NB4 (cell line): ENCODE data around the gene TCF4.

ENCODE experiments used
- DNase-seq: peaks from one replicate; pipeline ENCODE4 v3.0.0; 2010; ENCODE audit warnings: low read depth
- H3K4me3 ChIP-seq: one replicate; pipeline ENCODE4 v1.5.1; 2011; ENCODE audit warnings: mild to moderate bottlenecking, low read depth, low read length, moderate library complexity
- MYC ChIP-seq: IDR thresholded peaks from 2 replicates; pipeline ENCODE4 v1.6.1; 2011; ENCODE audit warnings: low read depth, low read length
- POLR2A ChIP-seq: IDR thresholded peaks from 2 replicates; pipeline ENCODE4 v1.6.1; 2011; ENCODE audit warnings: mild to moderate bottlenecking; ENCODE audit not compliant: insufficient read length; ENCODE audit errors: extremely low read depth
- TF ChIP-seq, protein P1 (sequence below): IDR thresholded peaks from one replicate; pipeline ENCODE4 v1.5.1; 2012; ENCODE audit warnings: low read depth, low read length
- TF ChIP-seq, protein P2 (sequence below): IDR thresholded peaks from 2 replicates; pipeline ENCODE4 v1.6.1; 2011; ENCODE audit warnings: low read depth, low read length

TCF4 gene

DNA sequence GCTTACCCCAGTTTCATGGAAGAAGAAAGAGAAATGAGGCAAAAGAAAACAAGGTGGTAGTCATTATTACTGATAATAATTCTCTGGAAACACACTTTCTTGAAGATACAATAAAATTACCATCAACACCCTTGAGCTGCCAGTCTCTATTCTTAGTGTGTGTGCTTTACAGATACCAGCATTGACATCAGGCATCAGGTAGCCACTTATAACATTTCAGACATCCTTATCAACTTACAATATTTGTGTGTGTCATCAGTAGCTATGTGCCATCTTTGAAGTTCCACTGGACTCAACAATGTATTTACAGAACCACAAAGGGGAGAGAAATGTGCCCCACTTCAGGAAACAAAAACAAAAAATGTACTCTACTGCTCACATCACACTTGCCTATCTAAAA lies 62.1 kb downstream of the TCF4 start:
- no peak overlapping the region for H3K4me3 ChIP-seq
- TF ChIP-seq, protein P1, sequence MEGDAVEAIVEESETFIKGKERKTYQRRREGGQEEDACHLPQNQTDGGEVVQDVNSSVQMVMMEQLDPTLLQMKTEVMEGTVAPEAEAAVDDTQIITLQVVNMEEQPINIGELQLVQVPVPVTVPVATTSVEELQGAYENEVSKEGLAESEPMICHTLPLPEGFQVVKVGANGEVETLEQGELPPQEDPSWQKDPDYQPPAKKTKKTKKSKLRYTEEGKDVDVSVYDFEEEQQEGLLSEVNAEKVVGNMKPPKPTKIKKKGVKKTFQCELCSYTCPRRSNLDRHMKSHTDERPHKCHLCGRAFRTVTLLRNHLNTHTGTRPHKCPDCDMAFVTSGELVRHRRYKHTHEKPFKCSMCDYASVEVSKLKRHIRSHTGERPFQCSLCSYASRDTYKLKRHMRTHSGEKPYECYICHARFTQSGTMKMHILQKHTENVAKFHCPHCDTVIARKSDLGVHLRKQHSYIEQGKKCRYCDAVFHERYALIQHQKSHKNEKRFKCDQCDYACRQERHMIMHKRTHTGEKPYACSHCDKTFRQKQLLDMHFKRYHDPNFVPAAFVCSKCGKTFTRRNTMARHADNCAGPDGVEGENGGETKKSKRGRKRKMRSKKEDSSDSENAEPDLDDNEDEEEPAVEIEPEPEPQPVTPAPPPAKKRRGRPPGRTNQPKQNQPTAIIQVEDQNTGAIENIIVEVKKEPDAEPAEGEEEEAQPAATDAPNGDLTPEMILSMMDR = no peak
- TF ChIP-seq MYC = no peak
- TF ChIP-seq POLR2A = no peak
- TF ChIP-seq, protein P2, sequence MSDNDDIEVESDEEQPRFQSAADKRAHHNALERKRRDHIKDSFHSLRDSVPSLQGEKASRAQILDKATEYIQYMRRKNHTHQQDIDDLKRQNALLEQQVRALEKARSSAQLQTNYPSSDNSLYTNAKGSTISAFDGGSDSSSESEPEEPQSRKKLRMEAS = no peak
- no peak for DNase-seq

DNA sequence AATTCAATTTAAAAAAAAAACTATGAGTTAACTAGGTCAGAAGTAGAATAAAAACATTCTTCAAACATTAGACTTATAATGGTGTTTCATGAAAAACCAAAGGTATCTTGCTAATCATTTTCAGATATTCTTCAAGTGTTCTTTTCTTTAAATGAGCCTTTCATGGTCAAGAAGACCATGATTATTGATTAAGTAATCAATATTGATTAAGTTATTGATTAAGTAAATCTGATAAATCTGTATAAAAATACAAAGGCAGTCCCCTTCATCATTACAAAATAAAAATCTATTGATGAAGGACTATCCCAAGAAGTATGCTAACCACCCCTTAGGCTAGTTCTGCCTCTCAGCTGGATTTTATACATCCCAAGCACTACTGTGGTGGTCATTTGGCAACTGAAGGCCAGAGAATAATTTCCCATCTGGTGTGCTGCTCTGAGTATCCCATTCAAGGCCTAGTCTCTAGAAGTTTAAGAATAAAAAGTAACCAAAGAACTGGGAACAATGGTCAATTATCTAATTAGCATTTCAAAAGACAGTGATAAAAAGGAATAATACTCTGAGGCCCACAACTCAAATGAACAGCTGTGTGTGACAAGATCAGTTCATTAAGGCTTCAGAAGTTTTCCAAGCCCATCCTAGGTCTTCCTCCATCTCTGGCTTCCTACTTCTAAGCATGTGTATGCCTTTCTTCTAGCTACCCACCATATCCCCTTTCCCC lies 63.5 kb downstream of the TCF4 start:
- H3K4me3 ChIP-seq = no peak overlapping the region
- TF ChIP-seq POLR2A = no peak
- no peak for TF ChIP-seq MYC
- no peak for DNase-seq

DNA sequence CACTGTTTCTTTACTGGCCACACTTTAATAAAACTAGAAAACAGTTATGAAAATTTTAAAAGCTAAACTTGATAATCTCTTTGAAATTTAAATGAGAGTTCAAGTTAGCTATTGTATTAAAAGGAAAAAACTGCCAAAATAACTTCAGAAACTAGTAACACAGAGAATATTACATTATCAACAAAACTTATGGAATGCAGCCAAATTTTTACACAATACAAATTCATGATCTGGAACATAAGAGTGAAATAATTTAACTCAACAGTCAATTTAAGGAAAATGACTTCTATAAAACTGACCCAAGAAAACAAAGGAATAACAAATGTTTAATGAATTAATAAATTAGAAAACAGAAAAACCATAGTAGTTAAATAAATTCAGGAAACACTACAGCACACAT lies 65.0 kb downstream of the TCF4 start:
- DNase-seq = no peak
- TF ChIP-seq, protein P2 = no peak
- TF ChIP-seq MYC = no peak

DNA sequence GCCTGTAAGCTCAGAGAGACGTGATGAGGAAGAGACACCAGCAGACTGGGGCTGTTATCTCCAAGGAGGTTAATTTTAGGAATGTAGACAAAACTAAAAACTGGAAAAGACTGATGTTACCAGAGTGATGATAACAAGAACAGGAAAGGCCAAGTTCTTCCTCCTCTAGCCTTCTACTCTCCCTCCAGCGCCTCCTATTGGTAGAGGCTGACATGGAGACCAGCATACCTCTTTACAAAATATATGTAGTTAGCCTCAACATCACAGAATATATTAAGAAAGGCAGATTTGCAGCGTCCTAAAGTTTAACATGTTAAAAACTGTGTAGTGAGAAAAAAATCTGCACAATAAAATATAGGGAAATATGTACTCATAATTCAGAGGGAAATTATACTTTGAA lies 66.0 kb downstream of the TCF4 start:
- peak; percentile 30 for DNase-seq
- TF ChIP-seq MYC (no peak), POLR2A (no peak)
- TF ChIP-seq, protein P2 = no peak
- TF ChIP-seq, protein P1 = peak; percentile 56
- no peak overlapping the region for H3K4me3 ChIP-seq

More for the DNA sequence above, 65.0 kb downstream of the TCF4 start:
- no peak overlapping the region for H3K4me3 ChIP-seq

DNA sequence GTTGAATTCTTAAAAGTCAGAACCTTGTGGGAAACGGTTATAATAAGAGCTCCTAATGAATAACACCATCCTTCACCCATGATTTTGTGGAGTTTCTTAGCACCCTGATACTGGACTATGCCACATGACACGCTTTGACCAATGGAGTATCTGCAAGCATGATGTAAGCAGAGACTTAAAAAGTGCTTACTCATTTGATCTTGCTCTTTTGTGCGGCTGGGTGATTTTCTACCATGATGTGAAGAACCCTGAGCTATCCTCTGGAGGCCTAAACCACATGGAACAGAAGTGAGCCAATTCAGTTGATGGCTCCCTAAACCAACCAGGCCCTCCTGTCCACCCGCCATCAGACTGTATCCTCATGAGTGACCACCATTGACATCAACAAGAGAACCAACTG lies 70.9 kb downstream of the TCF4 start:
- no peak for DNase-seq
- TF ChIP-seq POLR2A (no peak), MYC (no peak)
- TF ChIP-seq, protein P2 = no peak
- TF ChIP-seq, protein P1 = no peak
- no peak overlapping the region for H3K4me3 ChIP-seq

DNA sequence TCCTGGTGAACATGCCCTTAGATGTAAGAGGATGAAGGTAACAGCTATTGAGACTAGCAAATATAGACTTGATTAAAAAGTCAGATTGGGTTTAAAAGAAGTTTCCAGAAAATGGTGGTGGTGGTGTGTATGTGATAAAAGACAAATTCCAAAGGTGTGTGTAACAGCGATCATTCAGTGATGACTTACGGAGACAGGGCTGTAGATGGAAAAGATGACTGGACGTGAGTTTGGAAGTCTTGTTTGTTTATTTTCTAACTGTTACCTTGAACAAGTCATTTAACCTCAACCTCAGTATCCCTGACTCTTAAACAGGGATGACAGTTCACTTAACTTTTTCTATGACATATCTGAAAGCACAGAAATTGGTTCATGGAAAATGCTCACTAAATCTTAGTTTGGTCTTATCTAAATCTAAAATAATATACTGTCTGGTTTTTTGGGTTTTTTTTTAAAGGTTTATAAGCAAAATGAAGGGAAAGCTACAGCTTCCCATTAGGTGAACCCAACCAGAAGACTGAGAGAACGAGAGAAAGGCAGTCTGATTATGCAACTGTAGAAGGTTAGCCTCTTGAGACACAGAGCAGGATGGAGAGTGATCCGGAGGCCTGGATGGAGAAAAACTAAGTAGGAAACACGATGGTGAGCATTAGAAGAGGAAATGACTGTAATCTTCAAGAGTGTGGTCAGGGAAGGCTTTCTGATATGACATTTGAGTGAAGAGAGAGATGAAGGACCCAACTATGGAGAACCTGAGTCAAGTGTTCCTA lies 71.9 kb downstream of the TCF4 start:
- TF ChIP-seq, protein P2 = no peak
- TF ChIP-seq, protein P1 = no peak
- no peak for TF ChIP-seq MYC
- TF ChIP-seq POLR2A = no peak
- H3K4me3 ChIP-seq = no peak overlapping the region
- DNase-seq = no peak
